KBM-7 (cell line): ENCODE measurements around the gene TPSB2.
"Not testable (repeated sequence)": the region's sequence is repeated elsewhere in the genome, so short reads cannot be mapped to it uniquely, and the experiment has no call there.

Experiments used
- DNase-seq: peaks from one replicate; pipeline ENCODE4 v3.0.0-alpha.2; 2015
- in situ Hi-C: fragments of 300-500 bp; cut with MboI; formaldehyde crosslinking; loops from 2 replicates; pipeline ENCODE4 v1.14.3; 2020; ENCODE audit warnings: low sequenced_read_pairs, low pct_unique_long_range_greater_than_20kb, mixed read lengths

The TPSB2 gene

GRCh38 chr16:1193143-1193824 is 36.7 kb downstream of the TPSB2 start:
- in situ Hi-C loops = no loop called here
- DNase-seq = no peak

DNA sequence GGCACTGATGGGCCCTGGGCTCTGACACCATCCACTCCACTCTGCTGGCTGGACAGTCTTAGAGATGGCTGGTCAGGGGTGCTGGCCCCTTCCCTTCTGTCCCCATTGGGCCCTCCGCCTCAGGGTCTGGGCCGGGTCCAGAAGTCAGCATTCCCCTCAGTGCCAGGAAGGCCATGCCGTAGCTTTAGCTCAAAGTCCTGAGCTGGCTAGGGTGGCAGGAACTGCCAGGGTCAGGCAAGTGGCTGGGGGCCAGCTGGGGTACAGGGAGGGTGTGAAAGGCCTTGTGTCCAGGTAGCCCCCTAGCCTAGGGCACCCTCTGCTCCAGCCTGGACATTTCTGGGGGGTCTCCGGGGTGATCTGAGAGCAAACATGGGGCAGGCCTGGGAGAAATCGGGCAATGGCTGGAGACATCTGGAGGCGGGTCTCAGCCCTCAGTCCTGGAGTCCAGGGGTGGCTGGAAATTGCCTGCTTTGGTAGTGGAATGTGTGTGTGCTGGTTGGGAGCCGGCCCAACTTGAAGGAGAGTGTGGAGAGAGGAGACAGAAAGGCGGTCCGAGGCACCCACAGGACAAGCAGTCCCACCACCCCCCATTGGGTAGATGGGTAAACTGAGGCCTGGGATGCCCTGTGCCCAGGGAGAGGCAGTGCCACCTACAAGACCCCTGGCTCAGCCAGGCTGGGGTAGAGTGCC is 37.5 kb downstream of the TPSB2 start:
- in situ Hi-C loops = no loop called here
- DNase-seq = no peak

DNA sequence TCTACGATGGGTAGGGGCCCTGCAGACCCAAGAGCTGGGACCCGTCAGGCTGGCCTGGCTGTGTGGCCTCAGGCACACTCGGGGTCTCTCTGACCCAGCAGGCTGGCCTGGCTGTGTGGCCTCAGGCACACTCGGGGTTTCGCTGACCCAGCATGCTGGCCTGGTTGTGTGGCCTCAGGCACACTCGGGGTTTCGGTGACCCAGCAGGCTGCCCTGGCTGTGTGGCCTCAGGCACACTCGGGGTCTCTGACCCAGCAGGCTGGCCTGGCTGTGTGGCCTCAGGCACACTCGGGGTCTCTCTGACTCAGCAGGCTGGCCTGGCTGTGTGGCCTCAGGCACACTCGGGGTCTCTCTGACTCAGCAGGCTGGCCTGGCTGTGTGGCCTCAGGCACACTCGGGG is 39.2 kb downstream of the TPSB2 start:
- in situ Hi-C loops = not testable (repeated sequence)

GRCh38 chr16:1189455-1189854 is 40.5 kb downstream of the TPSB2 start:
- in situ Hi-C loops = no loop called here
- DNase-seq = no peak

More for the DNA sequence above, 39.2 kb downstream of the TPSB2 start:
- not testable (repeated sequence) for DNase-seq

GRCh38 chr16:1188432-1189189 is 41.4 kb downstream of the TPSB2 start:
- peak; percentile 45 for DNase-seq
- in situ Hi-C loops = no loop called here

DNA sequence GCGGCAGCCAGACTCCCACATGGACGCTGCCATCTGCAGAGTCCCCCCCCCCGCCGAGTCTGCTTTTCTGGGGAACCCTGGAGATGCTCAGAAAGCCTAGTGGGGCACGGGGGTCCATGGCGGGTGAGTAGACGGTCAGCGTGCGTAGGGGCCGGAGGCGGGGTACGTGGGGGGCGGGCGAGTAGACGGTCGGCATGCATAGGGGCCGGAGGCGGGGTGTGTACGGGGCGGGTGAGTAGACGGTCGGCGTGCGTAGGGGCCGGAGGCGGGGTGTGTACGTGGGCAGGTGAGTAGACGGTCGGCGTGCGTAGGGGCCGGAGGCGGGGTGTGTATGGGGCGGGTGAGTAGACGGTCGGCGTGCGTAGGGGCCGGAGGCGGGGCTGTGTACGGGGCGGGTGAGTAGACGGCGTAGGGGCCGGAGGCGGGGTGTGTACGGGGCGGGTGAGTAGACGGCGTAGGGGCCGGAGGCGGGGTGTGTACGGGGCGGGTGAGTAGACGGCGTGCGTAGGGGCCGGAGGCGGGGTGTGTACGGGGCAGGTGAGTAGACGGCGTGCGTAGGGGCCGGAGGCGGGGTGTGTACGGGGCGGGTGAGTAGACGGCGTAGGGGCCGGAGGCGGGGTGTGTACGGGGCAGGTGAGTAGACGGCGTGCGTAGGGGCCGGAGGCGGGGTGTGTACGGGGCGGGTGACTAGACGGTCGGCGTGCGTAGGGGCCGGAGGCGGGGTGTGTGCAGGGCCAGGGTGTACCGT is 44.4 kb downstream of the TPSB2 start:
- in situ Hi-C loops, DNase-seq: not testable (repeated sequence)

DNA sequence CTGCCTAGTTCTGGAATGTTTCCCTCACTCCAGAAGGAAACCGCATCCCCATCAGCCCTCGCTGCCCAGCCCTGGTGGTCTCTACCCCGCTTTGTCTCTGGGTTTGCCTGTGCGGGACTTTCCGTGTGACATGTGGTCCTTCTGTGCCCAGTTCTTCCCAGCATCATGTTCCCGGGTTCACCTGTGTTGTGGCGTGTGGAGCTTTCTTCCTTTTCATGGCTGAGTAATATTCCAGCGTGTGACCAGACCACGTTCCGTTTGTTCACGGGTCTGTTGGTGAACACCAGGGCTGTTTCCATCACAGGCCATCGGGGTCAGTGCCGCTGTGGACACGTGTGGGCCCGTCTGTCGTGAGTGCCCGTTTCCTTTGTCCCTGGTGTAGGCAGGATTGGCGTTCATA is 45.0 kb downstream of the TPSB2 start:
- DNase-seq = no peak
- in situ Hi-C loops = no loop called here

DNA sequence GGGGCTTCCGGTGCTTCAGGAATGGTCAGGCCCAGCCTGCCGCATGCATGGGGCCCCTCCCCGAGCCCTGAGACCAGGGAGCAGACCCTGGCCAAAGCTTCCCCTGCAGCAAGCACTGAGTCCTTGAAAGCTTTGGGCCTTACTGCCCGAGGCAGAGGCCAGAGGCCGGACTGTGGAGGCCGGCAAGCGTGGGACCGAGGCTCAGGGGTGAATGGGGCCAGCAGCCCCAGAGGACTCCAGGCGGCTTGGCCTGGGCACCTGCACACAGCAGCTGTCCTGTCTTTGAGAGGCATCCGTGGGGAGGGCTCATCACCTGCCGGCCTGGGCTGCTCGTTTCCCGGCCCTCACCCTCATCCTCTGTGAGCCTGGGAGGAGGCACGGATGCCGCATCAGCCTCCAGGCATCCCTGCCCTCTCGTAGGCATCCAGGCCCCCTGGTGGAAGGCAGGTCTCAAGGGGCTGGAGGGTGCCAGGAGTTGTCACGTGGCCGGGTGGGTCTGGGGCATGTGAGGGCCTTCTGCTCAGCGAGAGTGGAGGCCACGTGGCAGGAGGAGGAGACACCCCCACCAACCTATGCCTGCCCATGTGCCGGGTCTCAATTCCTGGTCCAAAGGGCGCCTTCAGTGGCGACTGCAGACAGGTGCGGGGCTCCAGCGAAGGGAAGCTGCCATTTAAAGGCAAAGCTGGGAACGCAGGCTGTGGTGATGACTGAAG is 45.7 kb downstream of the TPSB2 start:
- no peak for DNase-seq
- in situ Hi-C loops = no loop called here

DNA sequence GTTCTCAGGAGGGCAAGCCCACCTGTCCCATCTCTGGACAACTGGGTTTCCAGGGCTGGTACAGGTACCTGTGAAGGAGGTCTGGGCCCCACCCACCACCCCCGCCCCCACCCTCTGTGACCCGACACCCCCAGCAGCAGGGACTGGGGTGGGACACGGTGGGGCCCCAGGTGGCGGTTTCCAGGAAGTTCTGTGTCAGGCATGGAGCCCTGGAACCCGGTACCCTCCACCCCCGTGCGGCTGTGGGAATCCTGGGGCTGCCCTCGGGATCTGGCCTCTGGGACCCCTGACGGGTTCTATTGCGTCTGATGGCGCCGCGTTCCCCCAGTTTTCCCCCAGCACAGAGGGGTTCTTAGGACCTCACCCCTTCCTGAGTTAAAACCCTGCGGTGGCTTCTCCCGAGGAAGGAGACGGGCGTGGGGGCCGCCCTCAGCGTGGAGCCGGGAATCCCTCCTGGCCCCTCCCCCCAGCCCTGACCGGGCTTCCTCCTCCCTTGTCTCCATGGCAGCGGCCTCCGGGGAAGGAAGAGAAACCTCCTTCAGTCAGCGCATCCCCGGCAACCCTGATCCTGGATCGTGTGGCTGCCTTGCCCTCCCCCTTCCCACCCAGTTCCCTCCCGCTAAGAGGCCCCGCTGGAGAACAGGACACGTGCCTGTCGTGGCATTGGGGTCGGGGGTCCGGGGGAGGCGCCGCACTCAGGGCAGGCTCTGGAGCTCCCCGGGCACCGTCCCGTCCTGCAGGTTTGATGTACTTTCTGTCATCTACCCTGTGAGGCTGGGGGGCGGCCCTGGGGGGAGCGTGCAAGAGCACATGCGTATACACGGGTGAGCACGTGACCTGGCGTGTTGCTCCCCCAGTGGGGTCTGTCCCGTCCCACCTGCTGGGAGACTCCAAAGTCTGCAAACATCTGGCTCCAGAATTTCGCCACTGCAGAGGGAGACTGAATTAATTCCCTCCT is 46.8 kb downstream of the TPSB2 start:
- DNase-seq = no peak
- in situ Hi-C loops = no loop called here

DNA sequence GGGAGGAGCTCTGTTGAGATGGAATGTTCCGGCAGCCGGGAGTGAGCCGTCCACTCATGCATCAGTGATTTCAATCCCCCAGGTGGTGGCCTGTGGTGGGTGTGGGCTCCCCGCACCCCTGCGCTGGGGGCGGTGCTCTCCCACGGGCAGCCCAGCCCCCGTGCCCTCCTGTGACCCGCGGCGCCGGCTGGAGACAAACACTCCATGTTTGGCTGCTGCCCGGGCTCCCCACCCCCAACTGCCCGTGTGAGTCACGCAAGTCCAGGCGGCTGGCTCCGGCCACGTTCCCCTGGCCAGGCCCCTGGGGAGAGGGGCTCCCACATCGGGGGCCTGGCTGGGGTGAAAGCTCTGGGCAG is 47.7 kb downstream of the TPSB2 start:
- DNase-seq = no peak
- in situ Hi-C loops = no loop called here

DNA sequence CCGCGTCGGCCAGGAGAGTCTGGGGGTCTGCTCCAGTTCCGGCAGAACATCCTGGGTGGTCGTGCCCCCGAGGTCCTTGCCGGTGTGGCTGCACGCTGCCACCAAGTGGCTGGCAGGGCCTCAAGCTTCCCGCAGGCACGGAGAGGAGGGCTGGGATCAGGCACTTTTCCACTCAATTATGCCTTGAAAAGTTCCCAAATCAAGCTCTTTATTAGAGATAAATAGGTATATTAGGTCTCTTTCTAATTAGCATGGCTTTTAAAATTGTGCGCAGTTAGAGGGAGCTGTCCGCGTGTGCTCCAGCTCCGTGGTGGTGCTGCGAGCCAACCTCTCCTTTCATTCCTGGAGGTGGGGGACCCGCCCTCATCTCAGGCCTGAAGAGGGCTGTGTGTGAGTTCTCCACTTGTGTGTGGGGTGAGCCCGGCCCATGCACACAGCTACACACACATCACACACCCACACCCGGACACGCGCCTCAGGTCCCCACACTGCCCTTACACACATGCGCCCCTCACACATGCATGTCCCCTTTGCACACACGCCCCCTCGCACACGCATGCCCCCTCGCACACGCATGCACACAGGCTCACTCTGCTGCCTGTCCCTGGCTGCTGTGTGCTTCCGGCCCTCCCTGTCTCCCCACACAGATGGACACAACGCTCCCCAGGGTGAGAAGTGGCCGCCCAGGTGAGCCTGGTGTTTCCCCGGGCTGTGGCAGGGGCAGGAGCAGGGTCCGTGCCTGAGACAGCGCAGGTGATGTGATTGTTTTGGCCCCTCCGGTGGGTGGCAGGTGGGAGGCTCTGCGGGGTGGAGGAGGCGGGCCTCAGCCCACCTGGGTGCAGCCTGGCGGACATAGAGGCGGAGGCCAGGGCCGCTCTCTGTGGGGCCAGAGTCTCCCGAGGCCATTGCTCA is 48.3 kb downstream of the TPSB2 start:
- no peak for DNase-seq
- in situ Hi-C loops = no loop called here

DNA sequence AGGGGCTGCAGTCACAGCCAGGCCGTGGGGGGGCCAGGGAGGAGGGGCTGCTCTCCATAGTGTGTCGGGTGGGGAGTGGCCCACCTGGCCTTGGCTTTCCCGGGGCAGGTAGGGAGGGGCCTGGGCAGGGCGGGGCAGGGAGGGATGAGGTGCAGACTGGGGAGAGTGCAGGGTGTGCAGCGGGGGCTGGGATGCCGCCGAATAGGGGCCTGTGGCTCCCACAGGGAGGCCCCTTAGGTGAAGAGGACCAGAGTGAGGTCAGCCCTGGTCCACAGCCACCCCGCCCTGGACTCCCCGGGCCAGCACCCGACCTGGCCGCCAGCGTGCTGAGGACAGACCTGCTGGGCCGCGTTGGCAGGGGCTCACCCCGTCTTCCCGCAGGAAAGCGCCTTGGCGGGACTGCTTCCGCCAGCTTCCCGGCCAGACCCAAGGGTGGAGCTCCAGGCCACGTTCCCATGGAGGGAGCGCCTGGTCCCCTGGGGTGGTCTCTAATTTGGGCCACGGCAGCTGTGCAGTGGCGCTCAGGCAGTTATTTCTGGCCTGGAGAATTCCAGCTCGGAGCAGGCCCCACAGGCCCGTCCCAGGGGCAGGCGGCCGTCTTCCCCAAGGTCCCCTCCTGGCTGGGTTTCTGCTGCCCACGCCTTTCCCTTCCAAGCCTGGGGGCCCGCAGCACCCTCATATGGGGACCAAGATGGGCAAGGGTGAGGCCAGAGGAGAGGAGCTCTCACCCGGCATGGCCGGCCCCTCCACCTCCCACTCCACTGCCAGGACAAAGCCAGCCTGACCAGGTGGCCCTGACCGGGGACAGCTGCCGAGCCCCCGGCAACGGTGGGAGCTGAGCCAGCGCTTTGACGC is 49.2 kb downstream of the TPSB2 start:
- no peak for DNase-seq
- in situ Hi-C loops = no loop called here
